Trophoblast cell (in vitro differentiated cells and primary cell): ENCODE measurements around the gene CFL2.
A peak's percentile ranks its signal among the peaks of the same experiment; 100 is the strongest.

Experiments used
- DNase-seq, 2 donors: peaks; one replicate each; pipeline ENCODE4 v3.0.0-alpha.2; 2016
- H2AFZ ChIP-seq: 2 replicates; pipeline ENCODE4 v1.6.1; 2013; ENCODE audit warnings: low read length, moderate library complexity, mild to moderate bottlenecking; ENCODE audit not compliant: insufficient read depth, poor library complexity
- H2AK5ac ChIP-seq: 2 replicates; pipeline ENCODE4 v1.6.1; 2013; ENCODE audit warnings: mild to moderate bottlenecking, low read length
- H2BK120ac ChIP-seq: 2 replicates; pipeline ENCODE4 v1.6.1; 2013; ENCODE audit warnings: low read length, mild to moderate bottlenecking, moderate library complexity; ENCODE audit not compliant: insufficient read depth, poor library complexity
- H2BK12ac ChIP-seq: 2 replicates; pipeline ENCODE4 v1.6.1; 2013; ENCODE audit warnings: mild to moderate bottlenecking, low read length, moderate library complexity
- H2BK5ac ChIP-seq: 2 replicates; pipeline ENCODE4 v1.6.1; 2013; ENCODE audit warnings: low read length, low read depth, moderate library complexity, mild to moderate bottlenecking; ENCODE audit not compliant: poor library complexity
- H3K14ac ChIP-seq: 2 replicates; pipeline ENCODE4 v1.6.1; 2013; ENCODE audit warnings: mild to moderate bottlenecking, low read length
- H3K18ac ChIP-seq: 2 replicates; pipeline ENCODE4 v1.6.1; 2013; ENCODE audit warnings: mild to moderate bottlenecking, low read length
- H3K23ac ChIP-seq: 2 replicates; pipeline ENCODE4 v1.6.1; 2013; ENCODE audit warnings: low read length
- H3K27ac ChIP-seq: 2 replicates; pipeline ENCODE4 v1.5.1; 2013; ENCODE audit warnings: low read depth, mild to moderate bottlenecking, inconsistent platforms, low read length, moderate library complexity
- H3K27me3 ChIP-seq: 2 replicates; pipeline ENCODE4 v1.6.1; 2013; ENCODE audit warnings: inconsistent platforms, mild to moderate bottlenecking, low read length, moderate library complexity; ENCODE audit not compliant: insufficient read depth
- H3K36me3 ChIP-seq, 2 experiments: 1 replicate in 1 of 2; 2 replicates in 1 of 2; pipeline ENCODE4 v1.6.1; 2013; ENCODE audit warnings: low read length in 2 of 2, mild to moderate bottlenecking in 2 of 2, moderate library complexity in 1 of 2; ENCODE audit not compliant: insufficient read depth in 2 of 2, control insufficient read depth in 1 of 2
- H3K4ac ChIP-seq: 2 replicates; pipeline ENCODE4 v1.6.1; 2013; ENCODE audit warnings: low read depth, mild to moderate bottlenecking, low read length, moderate library complexity
- H3K4me1 ChIP-seq, 2 experiments: 1 replicate in 1 of 2; 2 replicates in 1 of 2; pipeline ENCODE4 v1.6.1; 2013; ENCODE audit warnings: low read length in 2 of 2, mild to moderate bottlenecking in 2 of 2, moderate library complexity in 1 of 2; ENCODE audit not compliant: insufficient read depth in 2 of 2, control insufficient read depth in 1 of 2
- H3K4me2 ChIP-seq: 2 replicates; pipeline ENCODE4 v1.6.1; 2013; ENCODE audit warnings: inconsistent platforms, mild to moderate bottlenecking, low read length, moderate library complexity
- H3K4me3 ChIP-seq: 2 replicates; pipeline ENCODE4 v1.5.1; 2013; ENCODE audit warnings: mild to moderate bottlenecking, low read depth, low read length, inconsistent platforms
- H3K79me1 ChIP-seq: one replicate; pipeline ENCODE4 v1.6.1; 2013; ENCODE audit warnings: low read length
- H3K79me2 ChIP-seq: 2 replicates; pipeline ENCODE4 v1.6.1; 2013; ENCODE audit warnings: low read length, mild to moderate bottlenecking; ENCODE audit not compliant: control insufficient read depth, insufficient read depth, poor library complexity
- H3K9ac ChIP-seq: 2 replicates; pipeline ENCODE4 v1.6.1; 2013; ENCODE audit warnings: mild to moderate bottlenecking, low read length
- H3K9me3 ChIP-seq: 2 replicates; pipeline ENCODE4 v1.6.1; 2013; ENCODE audit warnings: low read depth, mild to moderate bottlenecking, control low read depth, inconsistent platforms, low read length; ENCODE audit not compliant: insufficient read depth
- H4K12ac ChIP-seq: 2 replicates; pipeline ENCODE4 v1.6.1; 2013; ENCODE audit warnings: low read depth, mild to moderate bottlenecking, low read length, moderate library complexity
- H4K8ac ChIP-seq: 2 replicates; pipeline ENCODE4 v1.6.1; 2013; ENCODE audit warnings: low read depth, mild to moderate bottlenecking, low read length, moderate library complexity
- H4K91ac ChIP-seq: one replicate; pipeline ENCODE4 v1.6.1; 2013; ENCODE audit warnings: low read depth, mild to moderate bottlenecking, low read length, moderate library complexity
- WGBS: extraction: QIAGEN DNeasy Blood & Tissue Kit; methylation state at CpG from one replicate; pipeline ENCODE4 v1.1.7; 2013; ENCODE audit warnings: missing lambda C conversion rate; ENCODE audit not compliant: insufficient read length, insufficient coverage; ENCODE audit errors: extremely low coverage; 5-methylcytosine and 5-hydroxymethylcytosine counted together

CFL2 gene

DNA sequence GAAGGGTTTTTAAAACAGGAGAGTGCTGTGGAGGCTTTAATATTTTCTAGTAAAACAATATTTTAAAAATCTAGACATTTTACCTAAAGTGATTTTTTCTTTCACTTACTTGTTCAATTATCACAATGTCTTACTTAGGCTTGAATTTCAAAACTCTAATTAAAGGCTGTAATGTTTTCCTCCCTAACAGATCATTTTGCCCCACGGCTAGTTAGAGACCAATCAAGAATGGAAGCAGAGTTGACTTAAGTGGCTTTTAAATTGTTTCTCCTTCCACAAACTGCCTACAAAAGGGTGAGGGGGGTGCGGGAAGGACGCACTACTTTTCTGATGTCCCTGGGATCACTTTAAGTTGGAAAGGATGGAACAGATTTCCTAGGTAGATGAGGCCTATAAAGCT lies 9.5 kb upstream of the CFL2 start:
- no peaks in the 10 kb centered on the region for H3K79me1 ChIP-seq
- H3K27ac ChIP-seq, result no peak overlapping the region
- H2AFZ ChIP-seq, result no peak overlapping the region
- no peak overlapping the region for H4K91ac ChIP-seq
- H3K9me3 ChIP-seq, result no peaks in the 10 kb centered on the region
- no CpG with 5 or more reads among the region's 3 CpGs for WGBS
- H3K4ac ChIP-seq, result no peak overlapping the region
- H2BK12ac ChIP-seq, result no peak overlapping the region
- H3K36me3 ChIP-seq, result no peaks in the 10 kb centered on the region
- no peak overlapping the region for H3K18ac ChIP-seq
- no peak overlapping the region for H3K4me2 ChIP-seq
- no peak overlapping the region for H2AK5ac ChIP-seq
- H2BK5ac ChIP-seq, result no peak overlapping the region
- H3K4me3 ChIP-seq, result no peak overlapping the region
- H3K79me2 ChIP-seq, result no peaks in the 10 kb centered on the region
- H3K9ac ChIP-seq, result no peak overlapping the region
- no peak overlapping the region for H4K8ac ChIP-seq
- H3K4me1 ChIP-seq, result no peaks in the 10 kb centered on the region
- no peak overlapping the region for H3K14ac ChIP-seq
- no peak overlapping the region for H3K23ac ChIP-seq
- H3K27me3 ChIP-seq, result no peaks in the 10 kb centered on the region
- no peak for DNase-seq
- no peak overlapping the region for H4K12ac ChIP-seq
- no peak overlapping the region for H2BK120ac ChIP-seq

DNA sequence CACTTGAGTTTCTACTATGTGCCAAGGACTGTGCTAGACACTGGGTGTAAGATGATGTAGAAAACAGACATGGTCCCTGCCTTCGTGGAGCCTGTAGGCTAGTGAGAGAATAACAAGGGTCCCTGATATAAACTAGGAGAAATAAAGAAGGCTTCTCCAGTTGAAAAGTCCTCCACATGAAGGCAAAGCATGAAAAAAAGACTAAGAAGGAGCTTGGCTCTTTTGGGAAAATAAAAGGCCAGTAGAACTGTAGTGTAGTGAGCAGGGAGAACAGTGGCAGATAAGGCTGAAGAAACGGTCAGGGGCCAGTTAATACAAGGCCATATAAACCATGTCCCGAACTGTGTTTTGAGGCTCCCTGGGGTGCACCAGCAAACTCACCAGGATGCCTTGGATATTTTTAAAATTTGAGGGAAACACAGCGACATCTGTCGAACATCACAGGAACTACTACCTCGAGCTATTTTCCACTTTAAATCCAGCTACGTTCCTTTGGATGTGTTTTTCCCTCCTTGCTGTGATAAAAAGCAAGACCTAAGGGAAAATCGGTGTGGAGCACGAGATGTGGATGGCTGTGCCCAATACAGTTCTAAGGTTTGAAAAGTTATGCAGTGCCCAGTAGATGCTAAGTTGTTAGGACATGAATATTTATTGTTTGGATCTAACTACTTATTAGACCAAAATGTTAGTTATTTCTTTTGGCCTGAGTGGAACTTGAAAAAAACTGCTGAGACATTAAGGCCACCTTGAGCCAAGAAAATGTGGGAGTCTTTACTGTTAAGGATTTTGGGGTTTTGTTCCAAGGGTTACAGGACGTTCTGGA lies 8.5 kb upstream of the CFL2 start:
- no peak overlapping the region for H4K8ac ChIP-seq
- no peak overlapping the region for H3K23ac ChIP-seq
- no peaks in the 10 kb centered on the region for H3K4me1 ChIP-seq
- H3K9ac ChIP-seq, result no peak overlapping the region
- H2BK5ac ChIP-seq, result no peak overlapping the region
- H2AK5ac ChIP-seq, result no peak overlapping the region
- no peak overlapping the region for H4K91ac ChIP-seq
- DNase-seq, result peak; percentile 23 to 77
- no peak overlapping the region for H4K12ac ChIP-seq
- H2BK120ac ChIP-seq, result no peak overlapping the region
- no peak overlapping the region for H3K18ac ChIP-seq
- no peaks in the 10 kb centered on the region for H3K9me3 ChIP-seq
- no peaks in the 10 kb centered on the region for H3K79me1 ChIP-seq
- no peaks in the 10 kb centered on the region for H3K36me3 ChIP-seq
- no peak overlapping the region for H3K4me3 ChIP-seq
- H3K27me3 ChIP-seq, result no peaks in the 10 kb centered on the region
- no peak overlapping the region for H3K14ac ChIP-seq
- H2AFZ ChIP-seq, result no peak overlapping the region
- H3K4ac ChIP-seq, result no peak overlapping the region
- H3K4me2 ChIP-seq, result no peak overlapping the region
- no peak overlapping the region for H2BK12ac ChIP-seq
- H3K79me2 ChIP-seq, result no peaks in the 10 kb centered on the region
- WGBS, result no CpG with 5 or more reads among the region's 10 CpGs
- H3K27ac ChIP-seq, result no peak overlapping the region

DNA sequence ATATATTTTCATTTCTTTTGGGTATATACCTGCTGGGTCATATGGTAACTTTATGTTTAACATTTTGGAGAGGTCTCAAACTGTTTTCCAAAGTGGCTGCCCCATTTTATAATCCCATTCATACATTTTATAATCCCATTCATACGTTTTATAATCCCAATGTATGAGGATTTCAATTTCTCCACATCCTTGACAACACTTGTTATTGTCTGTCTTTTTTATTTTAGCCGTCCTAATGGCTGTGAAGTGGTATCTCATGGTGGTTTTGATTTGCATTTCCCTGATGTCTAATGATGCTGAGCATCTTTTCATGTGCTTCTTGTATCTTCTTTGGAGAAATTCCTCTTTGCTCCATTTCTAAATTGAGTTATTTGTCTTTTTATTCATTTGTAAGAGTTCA lies 6.7 kb upstream of the CFL2 start:
- H3K27ac ChIP-seq, result no peak overlapping the region
- H4K91ac ChIP-seq, result no peak overlapping the region
- no peak overlapping the region for H3K23ac ChIP-seq
- no peak overlapping the region for H3K4me3 ChIP-seq
- H4K8ac ChIP-seq, result no peak overlapping the region
- H3K4me1 ChIP-seq, result no peaks in the 10 kb centered on the region
- no peaks in the 10 kb centered on the region for H3K79me1 ChIP-seq
- H3K14ac ChIP-seq, result no peak overlapping the region
- H2AK5ac ChIP-seq, result no peak overlapping the region
- H4K12ac ChIP-seq, result no peak overlapping the region
- 100% methylated on average over 1 of the region's 2 CpGs for WGBS
- H3K18ac ChIP-seq, result no peak overlapping the region
- H3K79me2 ChIP-seq, result no peaks in the 10 kb centered on the region
- H2AFZ ChIP-seq, result no peak overlapping the region
- no peak overlapping the region for H2BK120ac ChIP-seq
- H3K9ac ChIP-seq, result no peak overlapping the region
- H3K4me2 ChIP-seq, result no peak overlapping the region
- H3K9me3 ChIP-seq, result no peaks in the 10 kb centered on the region
- no peak for DNase-seq
- no peak overlapping the region for H2BK12ac ChIP-seq
- no peaks in the 10 kb centered on the region for H3K36me3 ChIP-seq
- H3K4ac ChIP-seq, result no peak overlapping the region
- no peak overlapping the region for H2BK5ac ChIP-seq
- H3K27me3 ChIP-seq, result no peaks in the 10 kb centered on the region

DNA sequence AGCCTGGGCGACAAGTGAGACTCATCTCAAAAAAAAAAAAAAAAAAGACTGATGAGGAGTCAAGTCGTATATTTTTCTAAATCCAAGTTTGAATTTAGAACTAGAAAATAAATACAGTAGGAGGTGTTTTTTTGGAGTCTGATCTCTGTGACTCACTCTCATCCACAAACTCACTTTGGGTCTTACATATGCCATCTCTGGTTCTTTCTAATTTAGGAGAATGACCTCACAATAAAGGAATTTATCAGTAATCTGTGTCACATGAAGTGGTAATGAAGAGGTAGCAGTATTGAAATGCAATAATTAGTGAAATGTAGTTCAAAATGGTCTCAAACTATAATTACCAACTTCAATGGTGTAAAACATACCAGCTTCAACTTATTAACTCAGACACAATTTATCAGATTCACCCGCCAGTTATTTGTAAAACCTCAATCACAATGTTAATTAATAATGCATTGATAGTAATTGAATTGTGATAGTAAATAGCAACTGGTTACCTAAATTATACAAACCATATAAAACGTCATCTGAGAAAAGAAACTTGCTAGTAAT lies 4.4 kb upstream of the CFL2 start:
- Histone ChIP-seq H2AFZ (no peak overlapping the region), H3K79me2 (peaks cover 7% of the 10 kb centered on the region), H3K79me1 (peaks cover 8% of the 10 kb centered on the region), H2BK120ac (no peak overlapping the region), H3K18ac (no peak overlapping the region), H4K8ac (no peak overlapping the region), H3K23ac (no peak overlapping the region), H2BK12ac (no peak overlapping the region), H3K27ac (no peak overlapping the region), H3K9ac (no peak overlapping the region), H4K91ac (no peak overlapping the region), H3K4me2 (no peak overlapping the region), H2AK5ac (no peak overlapping the region), H3K4me1 (no peaks in the 10 kb centered on the region), H3K4me3 (no peak overlapping the region), H3K36me3 (no peaks in the 10 kb centered on the region), H4K12ac (no peak overlapping the region), H3K27me3 (no peaks in the 10 kb centered on the region), H3K9me3 (no peaks in the 10 kb centered on the region), H3K4ac (no peak overlapping the region), H2BK5ac (no peak overlapping the region), H3K14ac (no peak overlapping the region)
- whole genome bisulfite sequencing, result no CpG with 5 or more reads among the region's 4 CpGs
- DNase-seq, result no peak
